ENCODE results near the gene IGLL5.

IGLL5 gene

DNA sequence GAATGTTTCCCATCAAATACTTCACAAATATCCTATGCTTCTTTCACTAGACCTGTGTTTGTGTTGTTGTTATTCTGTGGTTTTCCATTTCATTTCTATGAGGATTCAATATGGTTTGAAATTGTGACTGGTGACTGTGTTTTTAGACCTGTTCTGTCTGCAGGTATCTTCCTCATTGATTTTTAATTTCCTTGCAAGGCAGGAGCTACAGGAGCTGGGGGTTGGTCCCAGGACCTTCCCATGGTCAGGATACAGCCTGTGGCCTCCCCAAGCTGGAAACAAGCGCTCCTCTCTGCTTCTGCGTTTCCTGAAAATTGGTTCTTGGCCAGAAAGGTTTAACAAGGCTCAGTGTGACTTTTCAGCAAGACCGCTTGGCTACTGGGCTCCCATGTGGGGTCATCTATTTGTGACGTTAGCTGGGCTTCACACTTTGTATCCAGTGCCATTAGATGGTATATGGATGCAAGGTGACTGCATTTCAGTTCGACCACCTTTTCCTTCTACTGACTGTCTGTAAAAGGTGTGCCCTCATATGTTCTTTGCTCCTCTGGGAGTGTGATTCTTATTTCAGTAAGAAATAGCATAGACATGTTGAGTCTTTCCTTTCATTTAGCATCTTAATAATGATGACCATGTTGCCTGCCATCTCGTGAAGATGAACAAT lies 21.5 kb downstream of the IGLL5 start:
- Mint-ChIP-seq H3K27ac (no peak overlapping the region), H3K4me3 (no peak overlapping the region), H3K27me3 (ENCODE audit: low read depth) (peaks cover 27% of the 10 kb centered on the region), H3K36me3 (ENCODE audit: low read depth) (no peaks in the 10 kb centered on the region), H3K9me3 (no peaks in the 10 kb centered on the region), H3K4me1 (peaks cover 2% of the 10 kb centered on the region)
- TF ChIP-seq, protein P1, sequence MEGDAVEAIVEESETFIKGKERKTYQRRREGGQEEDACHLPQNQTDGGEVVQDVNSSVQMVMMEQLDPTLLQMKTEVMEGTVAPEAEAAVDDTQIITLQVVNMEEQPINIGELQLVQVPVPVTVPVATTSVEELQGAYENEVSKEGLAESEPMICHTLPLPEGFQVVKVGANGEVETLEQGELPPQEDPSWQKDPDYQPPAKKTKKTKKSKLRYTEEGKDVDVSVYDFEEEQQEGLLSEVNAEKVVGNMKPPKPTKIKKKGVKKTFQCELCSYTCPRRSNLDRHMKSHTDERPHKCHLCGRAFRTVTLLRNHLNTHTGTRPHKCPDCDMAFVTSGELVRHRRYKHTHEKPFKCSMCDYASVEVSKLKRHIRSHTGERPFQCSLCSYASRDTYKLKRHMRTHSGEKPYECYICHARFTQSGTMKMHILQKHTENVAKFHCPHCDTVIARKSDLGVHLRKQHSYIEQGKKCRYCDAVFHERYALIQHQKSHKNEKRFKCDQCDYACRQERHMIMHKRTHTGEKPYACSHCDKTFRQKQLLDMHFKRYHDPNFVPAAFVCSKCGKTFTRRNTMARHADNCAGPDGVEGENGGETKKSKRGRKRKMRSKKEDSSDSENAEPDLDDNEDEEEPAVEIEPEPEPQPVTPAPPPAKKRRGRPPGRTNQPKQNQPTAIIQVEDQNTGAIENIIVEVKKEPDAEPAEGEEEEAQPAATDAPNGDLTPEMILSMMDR (IDR thresholded peaks at IDR 0.05; ENCODE audit: unreplicated experiment in 3 of 3), result no peak

DNA sequence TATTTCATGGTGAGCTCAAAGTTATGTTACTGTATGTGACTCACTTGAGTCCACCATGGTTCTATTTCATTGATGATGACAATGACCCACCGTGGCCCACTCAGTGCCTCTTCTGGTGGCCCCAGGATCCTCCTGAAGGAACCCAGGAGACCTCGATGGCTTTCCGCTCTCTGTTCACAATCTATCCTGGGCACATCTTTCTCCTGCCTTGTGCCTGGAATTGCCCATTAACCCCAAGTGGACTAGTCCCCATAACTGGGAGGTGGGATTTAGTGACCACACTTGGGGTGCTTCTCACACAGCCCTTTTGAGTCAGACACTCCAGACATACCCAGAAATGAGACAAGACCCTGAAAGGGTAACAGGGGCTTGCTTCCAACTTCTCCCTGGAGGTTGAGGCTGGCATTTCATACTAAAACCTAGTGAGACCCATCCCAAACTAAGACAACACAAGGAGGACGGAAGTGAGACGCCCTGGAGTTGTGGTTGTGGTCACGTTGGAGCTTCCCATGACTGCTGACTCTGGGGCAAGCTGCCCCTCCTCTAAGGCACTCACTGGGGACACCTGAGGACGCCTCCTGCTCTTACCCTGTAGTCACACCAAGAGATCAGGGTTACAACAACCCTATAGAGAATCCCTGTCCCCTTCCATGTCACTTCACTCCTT lies 22.1 kb downstream of the IGLL5 start:
- Mint-ChIP-seq H3K27ac (no peak overlapping the region), H3K27me3 (ENCODE audit: low read depth) (peaks cover 27% of the 10 kb centered on the region), H3K4me3 (no peak overlapping the region), H3K4me1 (peaks cover 9% of the 10 kb centered on the region), H3K9me3 (no peaks in the 10 kb centered on the region), H3K36me3 (ENCODE audit: low read depth) (no peaks in the 10 kb centered on the region)
- TF ChIP-seq, protein P1 (IDR thresholded peaks at IDR 0.05; ENCODE audit: unreplicated experiment in 3 of 3), result no peak

DNA sequence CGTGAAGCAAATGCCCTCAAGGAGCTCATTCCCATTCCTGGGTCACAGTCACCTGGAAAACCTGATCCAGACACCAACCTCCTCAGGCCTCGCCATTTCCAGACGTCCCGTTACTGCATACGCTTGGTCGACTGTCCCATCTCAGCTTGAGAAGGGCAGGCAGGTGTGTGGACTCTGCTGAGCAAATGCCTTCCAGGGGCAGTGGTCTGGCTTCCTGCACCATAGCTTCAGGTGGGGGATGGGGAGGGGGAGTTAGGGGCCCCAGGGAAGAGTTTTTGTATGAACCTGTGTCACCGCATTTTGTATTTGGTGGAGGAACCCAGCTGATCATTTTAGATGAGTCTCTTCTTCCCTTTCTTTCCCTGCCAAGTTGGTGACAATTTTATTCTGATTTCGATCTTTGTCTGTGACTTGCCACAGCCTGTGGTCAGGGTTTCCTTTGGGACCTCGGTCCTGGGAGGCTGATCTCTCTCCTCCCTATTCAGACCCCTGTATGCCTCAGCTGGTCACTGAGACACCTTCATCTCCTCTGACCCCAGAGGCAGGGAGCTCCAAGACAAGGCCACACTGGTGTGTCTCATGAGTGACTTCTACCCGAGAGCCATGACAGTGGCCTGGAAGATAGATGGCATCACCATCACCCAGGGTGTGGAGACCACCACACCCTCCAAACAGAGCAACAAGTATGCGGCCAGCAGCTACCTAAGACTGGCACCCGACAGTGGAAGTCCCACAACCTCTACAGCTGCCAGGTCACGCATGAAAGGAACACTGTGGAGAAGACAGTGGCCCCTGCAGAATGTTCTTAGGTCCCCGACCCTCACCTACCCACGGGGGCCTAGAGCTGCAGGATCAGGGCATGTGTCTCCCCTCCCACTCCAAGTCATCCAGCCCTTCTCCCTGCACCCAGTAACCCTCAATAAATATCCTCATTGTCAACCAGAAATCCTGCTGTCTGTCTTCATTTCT lies 22.9 kb downstream of the IGLL5 start:
- peaks cover 11% of the 10 kb centered on the region for H3K4me1 Mint-ChIP-seq
- TF ChIP-seq, protein P1 (IDR thresholded peaks at IDR 0.05; ENCODE audit: unreplicated experiment in 3 of 3), result no peak
- no peaks in the 10 kb centered on the region for H3K9me3 Mint-ChIP-seq
- H3K36me3 Mint-ChIP-seq (ENCODE audit: low read depth), result no peaks in the 10 kb centered on the region
- H3K4me3 Mint-ChIP-seq, result no peak overlapping the region
- peaks cover 23% of the 10 kb centered on the region for H3K27me3 Mint-ChIP-seq (ENCODE audit: low read depth)
- H3K27ac Mint-ChIP-seq, result no peak overlapping the region

DNA sequence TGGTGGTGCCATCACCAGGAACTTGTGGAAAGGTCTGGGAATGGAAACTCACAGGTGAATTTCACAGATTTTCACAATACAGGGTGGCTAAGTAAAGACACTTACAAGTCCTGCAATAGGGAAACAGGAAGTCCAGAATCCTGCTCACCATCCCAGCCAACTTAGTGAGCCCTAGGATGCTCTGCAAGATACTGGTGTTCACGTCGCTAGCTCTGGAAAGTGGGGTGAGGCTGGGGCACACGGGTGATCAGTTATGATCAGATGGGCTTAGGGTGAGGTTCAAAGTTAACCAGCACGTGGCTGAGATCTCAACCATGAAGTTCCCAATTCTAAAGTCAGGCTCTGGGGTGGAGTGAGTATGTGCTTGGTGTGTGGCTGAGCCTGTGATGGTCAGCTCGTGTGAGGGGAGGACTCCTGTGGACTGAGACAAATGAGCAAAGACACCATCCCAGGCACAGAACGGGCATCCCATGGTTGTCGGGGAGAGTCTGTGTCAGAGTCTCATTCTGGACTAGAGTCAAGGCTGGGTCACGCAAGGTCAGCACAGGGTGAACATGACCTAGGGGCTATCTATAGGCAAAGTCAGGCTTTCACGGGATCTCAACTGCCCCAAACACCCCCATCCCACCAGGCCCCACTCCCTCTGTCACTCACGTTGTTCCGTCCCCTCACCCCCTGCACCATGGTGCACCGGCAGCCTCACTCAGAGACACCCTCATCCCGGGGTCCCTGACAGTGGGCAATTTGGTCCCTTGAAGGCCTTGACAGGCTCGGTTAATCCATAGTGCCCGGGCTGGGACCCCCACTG lies 23.9 kb downstream of the IGLL5 start:
- H3K4me1 Mint-ChIP-seq, result peaks cover 11% of the 10 kb centered on the region
- no peak overlapping the region for H3K4me3 Mint-ChIP-seq
- peaks cover 25% of the 10 kb centered on the region for H3K27me3 Mint-ChIP-seq (ENCODE audit: low read depth)
- no peaks in the 10 kb centered on the region for H3K36me3 Mint-ChIP-seq (ENCODE audit: low read depth)
- H3K9me3 Mint-ChIP-seq, result no peaks in the 10 kb centered on the region
- TF ChIP-seq, protein P1 (IDR thresholded peaks at IDR 0.05; ENCODE audit: unreplicated experiment in 3 of 3), result no peak
- H3K27ac Mint-ChIP-seq, result no peak overlapping the region

DNA sequence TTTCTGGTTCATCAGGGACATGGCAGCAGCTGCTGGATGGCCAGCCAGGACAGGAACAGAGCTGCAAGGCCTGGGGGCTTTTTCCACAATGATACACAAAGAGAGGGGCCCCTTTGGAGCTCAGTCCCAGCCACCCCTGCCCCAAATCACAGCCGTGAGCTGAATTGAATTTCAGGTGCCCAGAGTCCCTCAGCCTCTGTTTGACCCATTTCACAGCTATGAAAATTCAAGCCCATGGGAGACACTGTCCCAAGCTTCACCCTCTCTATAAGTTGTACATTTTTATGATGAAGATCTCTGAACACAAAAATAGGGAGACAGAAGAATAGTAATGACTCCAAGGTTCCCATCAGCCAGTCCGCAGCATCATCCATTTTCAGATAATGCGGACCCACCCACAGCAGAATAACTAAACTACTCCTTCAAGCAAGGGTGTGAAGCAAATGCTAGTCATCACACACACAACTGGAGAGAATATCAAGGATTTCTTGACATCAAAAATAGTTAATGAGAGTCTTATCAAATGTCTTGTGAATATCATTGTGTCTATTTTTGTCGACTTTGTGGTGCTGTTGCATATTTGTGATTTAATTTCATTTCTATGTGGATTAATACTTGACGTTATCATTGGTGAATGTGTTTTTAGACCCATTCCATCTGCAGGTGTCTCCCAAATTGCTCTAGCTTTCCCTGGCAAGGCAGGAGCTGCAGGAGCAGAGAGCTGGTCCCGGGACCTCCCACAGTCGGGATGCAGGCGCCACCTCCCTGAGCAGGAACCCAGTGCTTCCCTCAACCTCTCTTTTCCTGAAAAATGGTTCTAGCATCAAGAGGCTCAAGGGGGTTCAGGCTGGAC lies 24.7 kb downstream of the IGLL5 start:
- Mint-ChIP-seq H3K36me3 (ENCODE audit: low read depth) (no peaks in the 10 kb centered on the region), H3K27me3 (ENCODE audit: low read depth) (peaks cover 26% of the 10 kb centered on the region), H3K4me3 (no peak overlapping the region), H3K4me1 (peaks cover 11% of the 10 kb centered on the region), H3K9me3 (no peaks in the 10 kb centered on the region), H3K27ac (no peak overlapping the region)
- TF ChIP-seq, protein P1 (IDR thresholded peaks at IDR 0.05; ENCODE audit: unreplicated experiment in 3 of 3), result no peak
